SK-N-SH treated with all-trans-retinoic acid at 6 μM for 48 hours (cell line): ENCODE results near the gene OSCAR.

Source experiments
- ATAC-seq: fragments of 200-7000 bp; cut with Tn5 transposase; 3 replicates; pipeline ENCODE4 v1.9.1; 2020; ENCODE audit warnings: mild to moderate bottlenecking, moderate library complexity
- BACH2 ChIP-seq: fragments of 250-450 bp; sonication (Bioruptor Pico); IDR thresholded peaks from 2 replicates; pipeline ENCODE4 v1.9.0; 2021; ENCODE audit warnings: mild to moderate bottlenecking, borderline replicate concordance
- CSDC2 ChIP-seq: fragments of 250-450 bp; sonication (Bioruptor Pico); IDR thresholded peaks from 2 replicates; pipeline ENCODE4 v1.5.0; 2020; ENCODE audit warnings: mild to moderate bottlenecking, moderate library complexity
- ESRRG ChIP-seq: fragments of 250-450 bp; sonication (Bioruptor Pico); IDR thresholded peaks from 2 replicates; pipeline ENCODE4 v1.6.1; 2021; ENCODE audit warnings: mild to moderate bottlenecking
- GLIS3 ChIP-seq: fragments of 250-450 bp; sonication (Bioruptor Pico); IDR thresholded peaks from 2 replicates; pipeline ENCODE4 v1.5.0; 2020; ENCODE audit warnings: mild to moderate bottlenecking, moderate library complexity
- ISL1 ChIP-seq: fragments of 250-450 bp; sonication (Bioruptor Pico); IDR thresholded peaks from 2 replicates; pipeline ENCODE4 v2.1.2; 2022; ENCODE audit warnings: mild to moderate bottlenecking, moderate library complexity
- OSR1 ChIP-seq: fragments of 250-450 bp; sonication (Bioruptor Pico); IDR thresholded peaks from 2 replicates; pipeline ENCODE4 v1.8.0; 2022; ENCODE audit warnings: moderate library complexity, mild to moderate bottlenecking, inconsistent platforms
- PATZ1 ChIP-seq: fragments of 250-450 bp; sonication (Bioruptor Pico); IDR thresholded peaks from 2 replicates; pipeline ENCODE4 v1.8.0; 2020; ENCODE audit warnings: mild to moderate bottlenecking, moderate library complexity, borderline replicate concordance
- RARB ChIP-seq: fragments of 250-450 bp; sonication (Bioruptor Pico); IDR thresholded peaks from 2 replicates; pipeline ENCODE4 v1.8.0; 2021; ENCODE audit warnings: mild to moderate bottlenecking, moderate library complexity
- TOX ChIP-seq: fragments of 250-450 bp; sonication (Bioruptor Pico); IDR thresholded peaks from 2 replicates; pipeline ENCODE4 v1.8.0; 2021; ENCODE audit warnings: mild to moderate bottlenecking, moderate library complexity, borderline replicate concordance
- ZFP30 ChIP-seq: fragments of 450-650 bp; formaldehyde crosslinking; IDR thresholded peaks from 2 replicates; pipeline ENCODE4 v1.5.0; 2022; ENCODE audit warnings: mild to moderate bottlenecking, moderate library complexity
- ZNF565 ChIP-seq: fragments of 450-650 bp; formaldehyde crosslinking; conservative IDR thresholded peaks from 2 replicates; pipeline ENCODE4 v1.5.0; 2020; ENCODE audit warnings: low read depth, mild to moderate bottlenecking, moderate library complexity
- ZNF70 ChIP-seq: fragments of 450-650 bp; formaldehyde crosslinking; IDR thresholded peaks from 2 replicates; pipeline ENCODE4 v1.5.0; 2020; ENCODE audit warnings: mild to moderate bottlenecking, moderate library complexity
- ZNF8 ChIP-seq: fragments of 450-650 bp; formaldehyde crosslinking; IDR thresholded peaks from 2 replicates; pipeline ENCODE4 v1.5.0; 2020; ENCODE audit warnings: mild to moderate bottlenecking, moderate library complexity
- TF ChIP-seq, protein P1 (sequence below): fragments of 250-450 bp; sonication (Bioruptor Pico); IDR thresholded peaks from 2 replicates; pipeline ENCODE4 v1.5.0; 2020; ENCODE audit warnings: mild to moderate bottlenecking, moderate library complexity
- TF ChIP-seq, protein P2 (sequence below): fragments of 250-450 bp; sonication (Bioruptor Pico); IDR thresholded peaks from 2 replicates; pipeline ENCODE4 v1.8.0; 2021; ENCODE audit warnings: low read depth, mild to moderate bottlenecking, moderate library complexity, borderline replicate concordance
- TF ChIP-seq, protein P3 (sequence below): fragments of 250-450 bp; sonication (Bioruptor Pico); IDR thresholded peaks from 2 replicates; pipeline ENCODE4 v1.5.1; 2020; ENCODE audit warnings: low read depth, mild to moderate bottlenecking, moderate library complexity
- TF ChIP-seq, protein P4 (sequence below): fragments of 250-450 bp; sonication (Bioruptor Pico); IDR thresholded peaks from 2 replicates; pipeline ENCODE4 v1.5.1; 2021; ENCODE audit warnings: mild to moderate bottlenecking, moderate library complexity

The OSCAR gene

DNA sequence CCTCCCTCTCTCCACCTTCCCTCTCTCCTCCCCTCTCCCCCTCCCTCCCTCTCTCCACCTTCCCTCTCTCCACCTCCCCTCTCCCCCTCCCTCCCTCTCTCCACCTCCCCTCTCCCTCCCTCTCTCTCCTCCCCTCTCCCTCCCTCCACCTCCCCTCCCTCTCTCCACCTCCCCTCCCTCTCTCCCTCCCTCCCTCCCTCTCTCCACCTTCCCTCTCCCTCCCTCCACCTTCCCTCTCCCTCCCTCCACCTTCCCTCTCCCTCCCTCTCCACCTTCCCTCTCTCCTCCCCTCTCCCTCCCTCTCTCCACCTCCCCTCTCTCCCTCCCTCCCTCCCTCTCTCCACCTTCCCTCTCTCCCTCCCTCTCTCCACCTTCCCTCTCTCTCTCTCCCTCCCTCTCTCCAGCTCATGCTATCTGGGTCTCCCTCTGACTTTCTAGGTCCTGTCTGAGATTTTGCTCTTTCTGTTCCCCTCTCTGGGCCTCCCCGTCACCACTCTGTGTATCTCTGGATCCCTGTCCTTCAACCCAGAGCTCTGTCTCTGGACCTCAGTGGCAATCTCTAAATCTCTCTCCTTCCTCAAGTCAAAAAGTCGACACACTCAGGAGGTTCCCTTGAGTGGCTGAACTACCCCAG, 33.5 kb upstream of the OSCAR start:
- ATAC-seq = no peak
- TF ChIP-seq CSDC2 (CRISPR knock-in tag) = no peak
- TF ChIP-seq, protein P1, sequence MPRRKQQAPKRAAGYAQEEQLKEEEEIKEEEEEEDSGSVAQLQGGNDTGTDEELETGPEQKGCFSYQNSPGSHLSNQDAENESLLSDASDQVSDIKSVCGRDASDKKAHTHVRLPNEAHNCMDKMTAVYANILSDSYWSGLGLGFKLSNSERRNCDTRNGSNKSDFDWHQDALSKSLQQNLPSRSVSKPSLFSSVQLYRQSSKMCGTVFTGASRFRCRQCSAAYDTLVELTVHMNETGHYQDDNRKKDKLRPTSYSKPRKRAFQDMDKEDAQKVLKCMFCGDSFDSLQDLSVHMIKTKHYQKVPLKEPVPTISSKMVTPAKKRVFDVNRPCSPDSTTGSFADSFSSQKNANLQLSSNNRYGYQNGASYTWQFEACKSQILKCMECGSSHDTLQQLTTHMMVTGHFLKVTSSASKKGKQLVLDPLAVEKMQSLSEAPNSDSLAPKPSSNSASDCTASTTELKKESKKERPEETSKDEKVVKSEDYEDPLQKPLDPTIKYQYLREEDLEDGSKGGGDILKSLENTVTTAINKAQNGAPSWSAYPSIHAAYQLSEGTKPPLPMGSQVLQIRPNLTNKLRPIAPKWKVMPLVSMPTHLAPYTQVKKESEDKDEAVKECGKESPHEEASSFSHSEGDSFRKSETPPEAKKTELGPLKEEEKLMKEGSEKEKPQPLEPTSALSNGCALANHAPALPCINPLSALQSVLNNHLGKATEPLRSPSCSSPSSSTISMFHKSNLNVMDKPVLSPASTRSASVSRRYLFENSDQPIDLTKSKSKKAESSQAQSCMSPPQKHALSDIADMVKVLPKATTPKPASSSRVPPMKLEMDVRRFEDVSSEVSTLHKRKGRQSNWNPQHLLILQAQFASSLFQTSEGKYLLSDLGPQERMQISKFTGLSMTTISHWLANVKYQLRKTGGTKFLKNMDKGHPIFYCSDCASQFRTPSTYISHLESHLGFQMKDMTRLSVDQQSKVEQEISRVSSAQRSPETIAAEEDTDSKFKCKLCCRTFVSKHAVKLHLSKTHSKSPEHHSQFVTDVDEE (CRISPR knock-in tag) = no peak
- no peak for TF ChIP-seq RARB (CRISPR knock-in tag)
- no peak for TF ChIP-seq BACH2 (CRISPR knock-in tag)
- TF ChIP-seq GLIS3 (CRISPR knock-in tag) = no peak
- TF ChIP-seq, protein P2, sequence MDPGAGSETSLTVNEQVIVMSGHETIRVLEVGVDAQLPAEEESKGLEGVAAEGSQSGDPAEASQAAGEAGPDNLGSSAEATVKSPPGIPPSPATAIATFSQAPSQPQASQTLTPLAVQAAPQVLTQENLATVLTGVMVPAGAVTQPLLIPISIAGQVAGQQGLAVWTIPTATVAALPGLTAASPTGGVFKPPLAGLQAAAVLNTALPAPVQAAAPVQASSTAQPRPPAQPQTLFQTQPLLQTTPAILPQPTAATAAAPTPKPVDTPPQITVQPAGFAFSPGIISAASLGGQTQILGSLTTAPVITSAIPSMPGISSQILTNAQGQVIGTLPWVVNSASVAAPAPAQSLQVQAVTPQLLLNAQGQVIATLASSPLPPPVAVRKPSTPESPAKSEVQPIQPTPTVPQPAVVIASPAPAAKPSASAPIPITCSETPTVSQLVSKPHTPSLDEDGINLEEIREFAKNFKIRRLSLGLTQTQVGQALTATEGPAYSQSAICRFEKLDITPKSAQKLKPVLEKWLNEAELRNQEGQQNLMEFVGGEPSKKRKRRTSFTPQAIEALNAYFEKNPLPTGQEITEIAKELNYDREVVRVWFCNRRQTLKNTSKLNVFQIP (CRISPR knock-in tag) = no peak
- no peak for TF ChIP-seq OSR1 (CRISPR knock-in tag)
- TF ChIP-seq ZFP30 (CRISPR knock-in tag) = no peak
- TF ChIP-seq, protein P3, sequence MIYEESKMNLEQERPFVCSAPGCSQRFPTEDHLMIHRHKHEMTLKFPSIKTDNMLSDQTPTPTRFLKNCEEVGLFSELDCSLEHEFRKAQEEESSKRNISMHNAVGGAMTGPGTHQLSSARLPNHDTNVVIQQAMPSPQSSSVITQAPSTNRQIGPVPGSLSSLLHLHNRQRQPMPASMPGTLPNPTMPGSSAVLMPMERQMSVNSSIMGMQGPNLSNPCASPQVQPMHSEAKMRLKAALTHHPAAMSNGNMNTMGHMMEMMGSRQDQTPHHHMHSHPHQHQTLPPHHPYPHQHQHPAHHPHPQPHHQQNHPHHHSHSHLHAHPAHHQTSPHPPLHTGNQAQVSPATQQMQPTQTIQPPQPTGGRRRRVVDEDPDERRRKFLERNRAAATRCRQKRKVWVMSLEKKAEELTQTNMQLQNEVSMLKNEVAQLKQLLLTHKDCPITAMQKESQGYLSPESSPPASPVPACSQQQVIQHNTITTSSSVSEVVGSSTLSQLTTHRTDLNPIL (CRISPR knock-in tag) = no peak
- TF ChIP-seq, protein P4, sequence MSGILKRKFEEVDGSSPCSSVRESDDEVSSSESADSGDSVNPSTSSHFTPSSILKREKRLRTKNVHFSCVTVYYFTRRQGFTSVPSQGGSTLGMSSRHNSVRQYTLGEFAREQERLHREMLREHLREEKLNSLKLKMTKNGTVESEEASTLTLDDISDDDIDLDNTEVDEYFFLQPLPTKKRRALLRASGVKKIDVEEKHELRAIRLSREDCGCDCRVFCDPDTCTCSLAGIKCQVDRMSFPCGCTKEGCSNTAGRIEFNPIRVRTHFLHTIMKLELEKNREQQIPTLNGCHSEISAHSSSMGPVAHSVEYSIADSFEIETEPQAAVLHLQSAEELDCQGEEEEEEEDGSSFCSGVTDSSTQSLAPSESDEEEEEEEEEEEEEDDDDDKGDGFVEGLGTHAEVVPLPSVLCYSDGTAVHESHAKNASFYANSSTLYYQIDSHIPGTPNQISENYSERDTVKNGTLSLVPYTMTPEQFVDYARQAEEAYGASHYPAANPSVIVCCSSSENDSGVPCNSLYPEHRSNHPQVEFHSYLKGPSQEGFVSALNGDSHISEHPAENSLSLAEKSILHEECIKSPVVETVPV (CRISPR knock-in tag) = no peak
- TF ChIP-seq PATZ1 = no peak
- TF ChIP-seq ZNF8 (CRISPR knock-in tag) = no peak
- TF ChIP-seq ZNF565 (CRISPR knock-in tag) = no peak
- TF ChIP-seq ISL1 (CRISPR knock-in tag) = no peak
- TF ChIP-seq ZNF70 (CRISPR knock-in tag) = no peak
- TF ChIP-seq, all 23 proteins: peak for 0

GRCh38 chr19:54133312-54133956, 32.8 kb upstream of the OSCAR start:
- ATAC-seq = no peak
- TF ChIP-seq ZNF565 (CRISPR knock-in tag) (no peak), TOX (CRISPR knock-in tag) (no peak), ESRRG (CRISPR knock-in tag) (no peak), RARB (CRISPR knock-in tag) (no peak)
- TF ChIP-seq, protein P4 (CRISPR knock-in tag) = no peak
- TF ChIP-seq, protein P2 (CRISPR knock-in tag) = no peak
- TF ChIP-seq, protein P1 (CRISPR knock-in tag) = no peak
